NT2/D1 (cell line): ENCODE data around the gene BICDL1.

Experiments
- SUZ12 ChIP-seq: IDR thresholded peaks from 2 replicates; pipeline ENCODE4 v1.6.1; 2011; ENCODE audit not compliant: insufficient read length, insufficient read depth; ENCODE audit errors: extremely low read depth
- YY1 ChIP-seq: IDR thresholded peaks from 2 replicates; pipeline ENCODE4 v1.6.1; 2011; ENCODE audit not compliant: insufficient read length, insufficient read depth
- ZNF274 ChIP-seq: IDR thresholded peaks from 2 replicates; pipeline ENCODE4 v1.6.1; 2011; ENCODE audit warnings: mild to moderate bottlenecking, low read depth, low read length

- no peak for TF ChIP-seq SUZ12
- no peak for TF ChIP-seq YY1
- no peak for TF ChIP-seq ZNF274
Measured at GRCh38 chr12:119988472-119989360, at the start of gene BICDL1.
